ENCODE measurements around the gene GRP.

GRP gene

DNA sequence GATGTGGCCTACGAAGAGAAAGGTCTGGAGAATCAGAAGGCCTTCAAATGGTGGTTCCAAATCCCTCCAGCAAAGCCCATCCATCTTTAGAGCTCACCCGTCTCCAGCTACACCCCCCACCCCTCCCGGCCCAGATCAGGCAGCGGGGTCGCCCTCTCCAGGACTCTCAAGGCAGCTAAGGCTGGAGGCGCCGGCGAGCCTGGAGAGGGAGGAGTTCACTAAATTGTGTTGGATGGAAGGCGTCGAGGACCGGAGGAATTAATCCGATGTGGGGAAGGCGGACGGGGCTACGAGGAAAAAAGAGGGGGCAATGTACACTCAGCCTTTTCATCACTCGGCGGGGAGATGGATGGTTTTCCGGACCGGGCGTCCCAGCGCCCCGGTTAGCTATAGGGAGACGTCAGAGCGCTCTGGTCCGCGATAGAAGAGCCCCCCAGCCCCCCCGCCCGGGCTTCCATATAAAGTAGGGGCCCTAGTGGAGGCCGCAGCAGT lies at the start of gene GRP:
GRP (plus strand) TSS at position 487 of the 492 bp plus-strand sequence. CDS start 108 bp downstream, outside the sequence.
- DNase-seq = no peak

- DNase-seq = no peak
These were observed 47.2 kb upstream of the GRP start for GRCh38 chr18:59172664-59173249.

DNA sequence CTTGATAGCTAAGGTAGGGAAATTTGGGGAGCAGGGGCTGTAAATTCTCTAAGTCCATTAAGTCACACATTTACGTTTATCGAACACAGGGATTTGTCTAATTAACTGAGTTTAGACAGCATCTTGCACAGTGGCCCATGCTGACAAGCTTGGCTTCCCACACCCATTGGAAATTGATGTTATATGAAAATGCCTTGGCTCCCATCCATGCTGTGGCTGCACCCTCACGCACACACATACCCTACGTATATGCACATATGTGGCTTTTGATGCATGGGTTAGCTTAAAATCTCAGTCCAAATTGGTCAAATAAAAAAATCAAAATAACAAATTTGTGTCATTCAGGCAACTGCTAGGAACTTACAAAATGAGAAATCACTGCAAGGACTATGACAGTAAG lies 42.5 kb upstream of the GRP start:
- no peak for DNase-seq

DNA sequence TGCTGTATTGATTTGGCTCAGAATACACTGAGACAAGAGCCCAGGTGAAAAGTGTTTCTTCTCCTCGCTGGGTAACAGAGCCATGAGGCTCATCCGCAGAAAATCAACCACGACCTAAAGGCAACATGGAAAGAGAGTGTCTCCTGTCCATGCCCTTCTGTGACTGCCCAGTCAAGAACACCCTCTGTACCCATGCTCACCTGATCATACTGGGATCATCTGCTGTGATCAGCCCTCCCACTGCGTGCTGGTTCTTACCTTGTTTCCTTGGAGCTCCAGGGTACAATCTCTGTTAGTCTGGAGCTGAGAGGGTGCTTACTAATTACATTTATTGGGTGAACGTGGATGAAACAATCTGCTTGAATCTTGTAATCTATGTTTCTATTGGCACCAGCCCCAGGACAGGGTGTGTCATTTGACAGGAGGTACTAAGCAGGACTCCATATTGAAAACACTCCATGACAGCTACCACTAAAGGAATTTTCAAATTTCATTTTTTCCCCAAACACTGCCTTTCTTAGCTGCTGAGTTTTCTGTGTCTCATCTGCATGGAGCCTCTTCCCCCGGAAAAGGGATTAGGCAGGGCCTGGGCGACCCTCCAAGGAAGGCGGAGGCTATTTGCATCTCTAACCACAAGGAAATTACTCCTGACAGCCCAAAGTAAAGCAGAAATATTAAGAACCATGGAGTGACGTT lies 39.7 kb upstream of the GRP start:
- DNase-seq = no peak

DNA sequence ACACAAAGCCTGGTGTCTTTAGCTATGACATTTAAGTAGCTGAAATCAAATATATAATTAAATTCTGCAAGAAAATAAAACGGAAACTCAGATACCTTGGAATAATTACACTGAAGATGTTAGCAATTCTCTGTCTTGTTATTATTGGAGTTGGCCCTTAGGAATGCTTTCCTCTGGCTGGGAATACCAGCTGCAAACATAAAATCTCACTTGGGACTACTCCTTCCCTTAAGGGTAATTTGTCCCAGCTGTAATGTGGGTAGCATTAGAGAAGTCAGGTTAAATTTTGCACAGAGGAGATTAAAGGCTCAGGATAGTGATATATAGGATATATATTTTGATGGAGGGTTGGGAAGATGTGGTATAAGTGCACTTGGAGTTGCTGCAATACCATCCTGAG lies 37.3 kb upstream of the GRP start:
- no peak for DNase-seq

- DNase-seq = no peak
These were observed 30.9 kb upstream of the GRP start for GRCh38 chr18:59189008-59189407.

DNA sequence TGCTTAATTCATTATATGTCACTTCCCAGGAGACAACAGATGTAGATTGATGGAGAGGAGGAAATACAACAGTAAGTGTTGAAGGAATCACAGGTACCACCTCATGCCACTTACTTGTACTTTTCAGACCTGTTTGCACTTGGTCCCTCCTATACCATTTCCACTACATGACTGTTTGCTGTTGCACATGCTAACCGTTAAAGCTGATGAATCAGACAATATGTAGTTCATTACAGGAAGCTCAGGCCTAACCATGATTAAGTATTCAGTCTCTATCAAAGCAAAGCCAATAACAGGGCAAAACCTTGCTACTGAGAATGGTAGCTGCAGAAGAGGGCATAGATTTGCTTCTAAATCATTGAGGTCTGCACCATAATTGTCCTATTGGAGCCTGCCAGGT lies 30.2 kb upstream of the GRP start:
- no peak for DNase-seq

DNA sequence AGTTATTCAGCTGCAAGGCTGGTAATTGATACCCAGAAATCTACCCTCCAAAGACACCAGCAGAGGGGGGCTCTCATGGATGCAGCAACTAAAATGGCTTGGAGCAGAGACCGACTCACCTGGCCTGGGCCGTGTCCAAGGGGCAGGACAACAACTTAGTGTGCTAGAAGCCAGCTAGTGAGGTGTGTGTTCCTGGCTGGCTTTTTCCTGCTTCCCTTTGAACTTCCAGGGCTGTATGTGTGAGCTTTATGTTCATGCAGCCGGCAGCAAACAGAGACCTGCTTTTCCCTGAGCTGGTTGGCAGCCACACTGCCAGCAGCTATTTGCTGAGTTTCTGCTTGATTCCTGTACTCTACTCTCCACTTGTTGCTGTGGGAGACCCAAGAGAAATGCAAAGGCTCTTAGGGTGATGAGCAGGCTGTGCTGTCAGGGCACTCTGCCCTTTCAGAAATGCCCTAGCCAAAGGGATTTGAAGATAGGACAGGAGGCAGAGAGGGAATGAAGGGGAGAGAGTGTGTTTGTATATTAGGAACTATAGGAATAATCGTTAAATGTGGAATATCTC lies 23.7 kb upstream of the GRP start:
- DNase-seq = no peak

DNA sequence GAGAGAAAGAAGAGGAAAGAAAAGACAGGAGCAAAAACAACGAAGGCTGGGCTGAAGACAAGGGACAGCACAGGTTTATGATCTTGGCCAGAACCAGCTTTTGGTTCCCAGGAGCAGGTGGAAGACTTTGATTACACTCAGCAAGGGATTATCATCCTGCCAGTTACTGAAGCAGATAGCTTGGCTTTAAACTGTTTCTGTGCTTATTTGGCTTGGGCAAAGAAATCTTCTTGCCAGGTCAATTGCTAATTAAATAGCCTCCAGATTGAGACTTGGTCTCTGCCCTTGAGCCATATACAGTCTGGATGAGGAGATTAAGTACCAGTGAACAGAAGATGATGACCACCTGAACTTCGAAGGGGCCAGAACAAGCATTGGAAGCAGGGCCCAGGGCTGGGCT lies 22.3 kb upstream of the GRP start:
- no peak for DNase-seq

GRCh38 chr18:59198215-59198614 lies 21.7 kb upstream of the GRP start:
- no peak for DNase-seq

GRCh38 chr18:59200787-59201186 lies 19.2 kb upstream of the GRP start:
- DNase-seq = no peak

- no peak for DNase-seq
These were observed 17.6 kb upstream of the GRP start for GRCh38 chr18:59202258-59202820.

DNA sequence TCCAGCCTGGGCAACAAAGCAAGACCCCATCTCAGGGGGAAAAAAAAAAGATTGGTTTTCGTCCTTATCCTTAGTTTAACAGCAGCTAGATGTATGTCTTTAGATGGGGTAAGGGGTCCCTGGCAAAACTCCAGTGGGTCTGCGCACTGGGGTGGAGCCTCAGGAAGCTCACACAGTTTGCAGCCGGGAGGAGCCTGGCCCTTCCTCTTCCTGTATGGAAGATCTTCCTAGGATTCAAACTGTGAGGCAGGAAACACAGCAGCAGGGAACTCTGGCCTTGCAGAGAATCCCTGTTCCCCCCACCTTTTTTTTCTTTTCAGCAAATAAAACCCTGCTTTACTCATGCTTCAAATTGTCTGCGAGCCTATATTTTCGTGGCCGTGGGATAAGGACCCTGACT lies 12.5 kb upstream of the GRP start:
- no peak for DNase-seq

- DNase-seq = peak; percentile 23
These were observed 11.3 kb upstream of the GRP start for GRCh38 chr18:59208602-59209125.

DNA sequence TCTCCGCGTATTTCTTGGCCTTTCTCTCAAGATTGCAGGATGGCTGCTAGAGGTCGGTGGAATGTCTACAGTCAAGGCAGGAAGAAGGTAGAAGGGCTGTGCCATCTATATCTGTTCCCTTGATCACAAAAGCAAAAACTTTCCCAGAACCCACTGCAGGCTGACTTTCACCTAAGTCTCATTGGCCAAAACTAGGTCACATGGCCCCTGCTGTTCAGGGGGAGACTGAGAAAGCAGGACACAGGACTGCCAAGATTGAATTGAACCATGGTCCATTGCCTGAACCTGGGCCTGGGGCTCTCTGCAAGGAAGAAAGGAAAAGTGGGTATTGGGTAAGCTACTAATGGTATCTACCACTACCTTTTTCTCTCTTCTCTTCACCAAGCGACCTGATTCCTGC lies 9.7 kb upstream of the GRP start:
- DNase-seq = no peak

- no peak for DNase-seq
These were observed 8.3 kb upstream of the GRP start for GRCh38 chr18:59211629-59212028.

DNA sequence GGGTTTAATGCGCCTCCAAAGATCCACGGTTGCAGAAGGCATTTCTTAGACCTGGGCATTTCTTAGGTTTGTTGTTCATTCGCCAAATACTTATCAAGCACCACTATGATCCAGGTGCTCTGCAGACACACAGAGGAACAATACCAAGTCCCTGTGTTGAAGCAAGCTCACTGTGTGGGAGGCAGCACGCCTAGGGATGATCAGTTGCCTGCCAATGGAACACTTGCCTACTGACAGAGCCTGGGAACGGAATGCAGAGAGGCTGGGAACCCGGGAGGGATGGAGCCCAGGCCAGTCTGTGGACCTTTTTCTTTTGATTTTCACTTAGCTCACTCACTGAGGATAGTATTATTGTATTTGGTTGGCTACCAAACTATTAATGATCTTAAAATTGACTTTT lies 1.9 kb upstream of the GRP start:
- no peak for DNase-seq

GRCh38 chr18:59220164-59220783 lies 316 bp downstream of the GRP start:
- no peak for DNase-seq

GRCh38 chr18:59220784-59221765 lies 1.1 kb downstream of the GRP start:
- no peak for DNase-seq

GRCh38 chr18:59222341-59222740 lies 2.4 kb downstream of the GRP start:
- no peak for DNase-seq

DNA sequence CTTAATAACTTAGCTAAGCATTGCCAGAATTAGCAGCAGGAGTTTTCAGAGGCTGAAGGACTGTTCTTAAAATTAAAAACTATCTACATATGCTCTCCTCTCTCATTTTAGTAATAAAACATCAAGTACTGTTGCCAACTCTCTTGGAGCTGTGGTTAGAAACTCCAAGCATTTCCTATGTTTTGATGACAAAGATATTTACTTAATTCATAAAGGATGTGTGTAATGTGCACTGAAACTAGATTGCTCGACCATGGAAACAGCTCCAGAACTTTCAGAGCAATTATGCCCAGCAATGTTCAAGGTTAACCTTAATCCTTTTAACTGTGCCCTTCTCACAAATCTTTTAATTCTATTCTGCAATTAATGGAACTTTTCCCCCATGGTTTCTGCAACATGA lies 8.4 kb downstream of the GRP start:
- DNase-seq = no peak

- no peak for DNase-seq
These were observed 9.2 kb downstream of the GRP start for GRCh38 chr18:59229191-59229590.

Data from kidney glomerular epithelial cell (primary cell).